HG03354 (cell line): ENCODE results near the gene DDX50.
"Not testable (repeated sequence)": the region's sequence is repeated elsewhere in the genome, so short reads cannot be mapped to it uniquely, and the experiment has no call there.

Source experiments
- ATAC-seq: cut with Tn5 transposase; IDR thresholded peaks from one replicate; pipeline ENCODE4 v1.9.1; 2021; ENCODE audit warnings: mild to moderate bottlenecking; ENCODE audit not compliant: unreplicated experiment, poor library complexity, severe bottlenecking

The DDX50 gene, protein sequence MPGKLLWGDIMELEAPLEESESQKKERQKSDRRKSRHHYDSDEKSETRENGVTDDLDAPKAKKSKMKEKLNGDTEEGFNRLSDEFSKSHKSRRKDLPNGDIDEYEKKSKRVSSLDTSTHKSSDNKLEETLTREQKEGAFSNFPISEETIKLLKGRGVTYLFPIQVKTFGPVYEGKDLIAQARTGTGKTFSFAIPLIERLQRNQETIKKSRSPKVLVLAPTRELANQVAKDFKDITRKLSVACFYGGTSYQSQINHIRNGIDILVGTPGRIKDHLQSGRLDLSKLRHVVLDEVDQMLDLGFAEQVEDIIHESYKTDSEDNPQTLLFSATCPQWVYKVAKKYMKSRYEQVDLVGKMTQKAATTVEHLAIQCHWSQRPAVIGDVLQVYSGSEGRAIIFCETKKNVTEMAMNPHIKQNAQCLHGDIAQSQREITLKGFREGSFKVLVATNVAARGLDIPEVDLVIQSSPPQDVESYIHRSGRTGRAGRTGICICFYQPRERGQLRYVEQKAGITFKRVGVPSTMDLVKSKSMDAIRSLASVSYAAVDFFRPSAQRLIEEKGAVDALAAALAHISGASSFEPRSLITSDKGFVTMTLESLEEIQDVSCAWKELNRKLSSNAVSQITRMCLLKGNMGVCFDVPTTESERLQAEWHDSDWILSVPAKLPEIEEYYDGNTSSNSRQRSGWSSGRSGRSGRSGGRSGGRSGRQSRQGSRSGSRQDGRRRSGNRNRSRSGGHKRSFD

GRCh38 chr10:68901105-68901927, at the start of gene DDX50:
TSS of gene DDX50 (plus strand) at chr10:68901315. CDS start at chr10:68901385, 70 bp downstream.
- ATAC-seq, result peak; percentile 97

DNA sequence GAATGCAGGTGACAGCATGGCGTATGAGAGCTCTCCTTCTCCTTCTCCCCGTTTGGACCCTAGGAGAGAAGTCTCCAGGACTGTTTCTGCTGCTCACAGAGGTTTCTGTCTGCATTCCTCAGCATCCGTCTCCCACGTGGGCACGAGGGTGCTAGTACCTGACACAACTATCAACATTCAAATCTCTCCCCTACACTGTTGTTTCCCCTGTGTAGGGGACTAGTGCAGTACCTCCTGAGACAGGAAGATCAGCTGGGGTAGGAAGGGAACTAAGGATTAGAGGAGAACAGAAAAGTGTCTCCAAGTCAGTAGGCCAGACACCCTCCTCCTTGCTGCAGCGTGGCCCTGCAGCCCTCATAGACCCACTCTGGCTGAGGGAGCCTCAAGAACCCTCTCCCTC, 44.8 kb upstream of the DDX50 start:
- no peak for ATAC-seq

GRCh38 chr10:68857005-68857404, 44.1 kb upstream of the DDX50 start:
- ATAC-seq, result no peak

DNA sequence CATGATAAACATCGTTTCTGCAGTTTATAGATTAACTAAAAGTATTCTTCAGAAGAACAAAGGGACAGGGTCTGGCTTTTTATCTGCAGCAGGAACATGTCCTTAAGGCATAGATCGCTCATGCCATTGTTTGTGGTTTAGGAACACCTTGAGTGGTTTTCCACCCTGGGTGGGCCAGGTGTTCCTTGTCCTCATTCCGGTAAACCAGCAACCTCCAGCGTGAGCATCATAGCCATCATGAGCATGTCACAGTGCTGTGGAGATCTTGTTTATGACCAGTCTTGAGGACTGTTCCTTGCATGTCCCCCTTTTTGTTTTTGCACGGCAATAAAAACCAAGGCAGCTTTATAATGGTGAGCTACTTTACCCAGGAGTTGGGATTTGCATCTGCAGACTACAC, 39.9 kb upstream of the DDX50 start:
- ATAC-seq, result no peak

GRCh38 chr10:68864611-68865010, 36.5 kb upstream of the DDX50 start:
- no peak for ATAC-seq

DNA sequence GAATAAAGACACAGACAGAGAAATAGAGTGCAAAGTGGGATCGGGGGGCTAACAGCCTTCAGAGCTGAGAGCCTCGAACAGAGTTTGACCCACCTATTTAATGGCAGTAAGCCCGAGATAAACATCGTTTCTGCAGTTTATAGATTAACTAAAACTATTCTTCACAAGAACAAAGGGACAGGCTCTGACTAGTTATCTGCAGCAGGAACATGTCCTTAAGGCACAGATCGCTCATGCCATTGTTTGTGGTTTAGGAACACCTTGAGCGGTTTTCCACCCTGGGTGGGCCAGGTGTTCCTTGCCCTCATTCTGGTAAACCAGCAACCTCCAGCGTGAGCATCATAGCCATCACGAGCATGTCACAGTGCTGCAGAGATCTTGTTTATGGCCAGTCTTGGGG, 32.9 kb upstream of the DDX50 start:
- ATAC-seq, result not testable (repeated sequence)

DNA sequence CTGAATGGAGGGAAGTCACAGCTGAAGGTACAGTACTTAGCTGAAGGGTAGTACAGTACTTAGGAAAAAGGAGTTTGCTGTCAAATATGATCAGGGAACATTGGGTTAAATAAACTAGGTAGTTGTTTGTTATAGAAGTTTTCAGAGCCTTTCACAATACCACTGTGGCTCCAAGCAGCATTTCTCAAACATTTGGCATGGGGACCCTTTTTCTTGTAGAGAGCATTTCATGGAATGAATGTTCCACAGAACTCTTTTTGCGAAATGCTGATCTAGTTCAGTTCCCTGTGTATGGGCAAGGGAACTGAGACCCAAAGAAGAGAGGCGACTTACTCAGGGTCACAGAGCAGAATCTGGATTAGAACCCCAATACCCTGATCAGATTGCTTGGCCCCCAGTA, 31.5 kb upstream of the DDX50 start:
- ATAC-seq, result no peak

DNA sequence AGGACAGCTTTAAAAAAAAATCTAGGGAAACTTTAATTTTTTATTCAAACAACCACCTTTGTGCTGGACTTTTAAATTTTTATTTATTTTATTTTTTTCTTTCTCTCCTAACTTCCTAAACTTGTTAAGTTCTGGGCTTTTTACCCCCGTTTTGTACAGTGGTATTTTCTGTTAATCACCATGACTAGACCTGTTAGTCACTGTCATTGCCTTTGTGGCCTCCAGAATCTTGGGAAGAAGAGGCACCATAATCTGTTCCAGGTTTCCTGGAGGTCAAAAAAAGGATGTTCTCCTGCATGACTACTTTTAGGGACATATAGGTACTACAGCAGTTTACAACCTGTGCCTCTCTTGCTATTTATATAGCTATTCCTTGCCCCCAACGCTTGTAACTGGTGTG, 31.1 kb upstream of the DDX50 start:
- no peak for ATAC-seq

DNA sequence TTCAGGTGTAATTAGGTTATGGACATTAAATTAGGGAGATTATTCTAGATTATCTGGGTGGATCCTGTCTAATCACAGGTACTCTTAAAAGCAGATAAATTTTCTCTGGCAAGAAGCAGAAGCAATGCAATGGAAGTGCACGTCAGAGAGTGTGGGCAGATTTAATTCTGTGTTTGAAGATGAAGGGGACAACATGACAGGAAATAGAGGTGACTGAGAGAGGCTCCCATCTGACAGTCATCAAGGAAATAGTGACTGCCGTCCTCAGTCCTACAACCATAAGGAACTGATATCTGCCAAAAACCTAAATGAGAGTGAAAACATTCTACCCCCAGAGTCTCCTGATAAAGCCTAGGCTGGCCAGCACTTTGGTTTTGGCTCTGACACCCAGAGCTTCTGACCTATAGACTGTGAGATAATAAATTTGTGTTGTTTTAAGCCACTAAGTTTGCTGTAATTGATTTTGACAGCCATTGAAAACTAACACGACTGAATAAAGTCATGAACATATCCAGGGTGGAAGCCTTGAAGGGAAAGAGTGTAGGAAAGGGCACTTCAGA, 30.5 kb upstream of the DDX50 start:
- no peak for ATAC-seq

- ATAC-seq, result no peak
Measured at GRCh38 chr10:68871105-68871711, 29.9 kb upstream of the DDX50 start.

- ATAC-seq, result no peak
Measured at GRCh38 chr10:68871731-68872342, 29.3 kb upstream of the DDX50 start.

- ATAC-seq, result no peak
Measured at GRCh38 chr10:68876246-68877138, 24.6 kb upstream of the DDX50 start.

GRCh38 chr10:68877482-68878110, 23.5 kb upstream of the DDX50 start:
- no peak for ATAC-seq

DNA sequence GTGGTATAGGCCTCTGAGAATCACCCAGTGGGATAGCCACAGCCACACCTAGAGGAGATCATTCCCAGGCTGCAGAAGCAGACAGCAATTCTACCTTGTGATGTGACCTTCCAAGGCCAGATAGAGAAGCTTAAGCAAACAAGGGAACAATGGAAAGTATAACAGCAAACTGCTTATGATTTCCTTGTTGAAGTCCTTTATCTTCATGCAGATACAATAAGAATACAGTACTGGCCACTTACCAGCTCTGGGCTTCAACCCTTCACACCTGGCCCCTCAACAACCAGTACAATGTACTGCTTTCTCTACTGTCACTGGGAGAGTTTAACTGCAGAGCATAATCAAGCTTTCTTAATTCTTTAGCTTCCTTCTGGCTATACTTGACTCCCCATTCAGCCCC, 22.6 kb upstream of the DDX50 start:
- ATAC-seq, result no peak

DNA sequence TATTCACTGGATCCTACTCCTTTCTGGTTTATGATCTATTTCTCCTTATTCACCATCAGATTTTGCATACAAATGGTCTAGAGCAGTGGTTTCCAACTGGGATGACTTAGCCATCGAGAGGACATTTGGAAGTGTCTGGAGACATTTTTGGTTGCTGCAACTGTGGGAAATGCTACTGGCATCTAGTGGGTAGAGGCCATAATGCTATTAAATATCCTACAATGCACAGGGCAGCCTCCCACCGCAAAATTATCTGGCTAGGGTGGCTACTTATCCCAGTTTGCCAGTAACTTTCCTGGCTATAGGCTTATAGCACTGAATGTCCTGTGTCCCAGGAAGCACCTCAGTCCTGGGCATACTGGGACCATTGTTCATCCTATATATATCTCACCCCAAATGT, 21.5 kb upstream of the DDX50 start:
- no peak for ATAC-seq

GRCh38 chr10:68880181-68880580, 20.9 kb upstream of the DDX50 start:
- no peak for ATAC-seq

GRCh38 chr10:68895041-68895440, 6.1 kb upstream of the DDX50 start:
- no peak for ATAC-seq

DNA sequence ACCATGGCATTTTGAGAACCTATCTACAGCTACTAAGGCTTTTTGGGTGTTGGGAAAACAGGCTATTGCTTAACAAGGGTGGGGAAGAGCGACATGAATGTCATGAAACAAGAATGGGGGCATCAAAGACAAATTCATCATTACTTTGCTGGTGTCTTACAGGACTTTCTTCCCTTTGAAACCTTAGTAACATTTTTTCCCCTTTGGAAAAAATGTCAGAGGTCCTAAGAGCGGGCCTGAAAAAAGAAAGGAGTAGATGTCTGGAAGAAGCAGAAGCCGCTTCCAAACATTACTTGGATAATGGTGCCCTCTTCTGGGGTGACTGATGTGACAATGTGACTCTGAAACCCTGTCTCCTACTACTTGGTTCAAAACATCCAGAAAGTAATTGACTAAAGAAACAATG, 3.8 kb upstream of the DDX50 start:
- no peak for ATAC-seq
